Trophoblast cell (in vitro differentiated cells and primary cell): ENCODE measurements around the gene LRBA.

Experiments used
- DNase-seq, 2 donors: peaks; one replicate each; pipeline ENCODE4 v3.0.0-alpha.2; 2016
- H2AFZ ChIP-seq: 2 replicates; pipeline ENCODE4 v1.6.1; 2013; ENCODE audit warnings: low read length, moderate library complexity, mild to moderate bottlenecking; ENCODE audit not compliant: insufficient read depth, poor library complexity
- H2AK5ac ChIP-seq: 2 replicates; pipeline ENCODE4 v1.6.1; 2013; ENCODE audit warnings: mild to moderate bottlenecking, low read length
- H2BK120ac ChIP-seq: 2 replicates; pipeline ENCODE4 v1.6.1; 2013; ENCODE audit warnings: low read length, mild to moderate bottlenecking, moderate library complexity; ENCODE audit not compliant: insufficient read depth, poor library complexity
- H2BK12ac ChIP-seq: 2 replicates; pipeline ENCODE4 v1.6.1; 2013; ENCODE audit warnings: mild to moderate bottlenecking, low read length, moderate library complexity
- H2BK5ac ChIP-seq: 2 replicates; pipeline ENCODE4 v1.6.1; 2013; ENCODE audit warnings: low read length, low read depth, moderate library complexity, mild to moderate bottlenecking; ENCODE audit not compliant: poor library complexity
- H3K14ac ChIP-seq: 2 replicates; pipeline ENCODE4 v1.6.1; 2013; ENCODE audit warnings: mild to moderate bottlenecking, low read length
- H3K18ac ChIP-seq: 2 replicates; pipeline ENCODE4 v1.6.1; 2013; ENCODE audit warnings: mild to moderate bottlenecking, low read length
- H3K23ac ChIP-seq: 2 replicates; pipeline ENCODE4 v1.6.1; 2013; ENCODE audit warnings: low read length
- H3K27ac ChIP-seq: 2 replicates; pipeline ENCODE4 v1.5.1; 2013; ENCODE audit warnings: low read depth, mild to moderate bottlenecking, inconsistent platforms, low read length, moderate library complexity
- H3K27me3 ChIP-seq: 2 replicates; pipeline ENCODE4 v1.6.1; 2013; ENCODE audit warnings: inconsistent platforms, mild to moderate bottlenecking, low read length, moderate library complexity; ENCODE audit not compliant: insufficient read depth
- H3K36me3 ChIP-seq, 2 experiments: 1 replicate in 1 of 2; 2 replicates in 1 of 2; pipeline ENCODE4 v1.6.1; 2013; ENCODE audit warnings: low read length in 2 of 2, mild to moderate bottlenecking in 2 of 2, moderate library complexity in 1 of 2; ENCODE audit not compliant: insufficient read depth in 2 of 2, control insufficient read depth in 1 of 2
- H3K4ac ChIP-seq: 2 replicates; pipeline ENCODE4 v1.6.1; 2013; ENCODE audit warnings: low read depth, mild to moderate bottlenecking, low read length, moderate library complexity
- H3K4me1 ChIP-seq, 2 experiments: 1 replicate in 1 of 2; 2 replicates in 1 of 2; pipeline ENCODE4 v1.6.1; 2013; ENCODE audit warnings: low read length in 2 of 2, mild to moderate bottlenecking in 2 of 2, moderate library complexity in 1 of 2; ENCODE audit not compliant: insufficient read depth in 2 of 2, control insufficient read depth in 1 of 2
- H3K4me2 ChIP-seq: 2 replicates; pipeline ENCODE4 v1.6.1; 2013; ENCODE audit warnings: inconsistent platforms, mild to moderate bottlenecking, low read length, moderate library complexity
- H3K4me3 ChIP-seq: 2 replicates; pipeline ENCODE4 v1.5.1; 2013; ENCODE audit warnings: mild to moderate bottlenecking, low read depth, low read length, inconsistent platforms
- H3K79me1 ChIP-seq: one replicate; pipeline ENCODE4 v1.6.1; 2013; ENCODE audit warnings: low read length
- H3K79me2 ChIP-seq: 2 replicates; pipeline ENCODE4 v1.6.1; 2013; ENCODE audit warnings: low read length, mild to moderate bottlenecking; ENCODE audit not compliant: control insufficient read depth, insufficient read depth, poor library complexity
- H3K9ac ChIP-seq: 2 replicates; pipeline ENCODE4 v1.6.1; 2013; ENCODE audit warnings: mild to moderate bottlenecking, low read length
- H3K9me3 ChIP-seq: 2 replicates; pipeline ENCODE4 v1.6.1; 2013; ENCODE audit warnings: low read depth, mild to moderate bottlenecking, control low read depth, inconsistent platforms, low read length; ENCODE audit not compliant: insufficient read depth
- H4K12ac ChIP-seq: 2 replicates; pipeline ENCODE4 v1.6.1; 2013; ENCODE audit warnings: low read depth, mild to moderate bottlenecking, low read length, moderate library complexity
- H4K8ac ChIP-seq: 2 replicates; pipeline ENCODE4 v1.6.1; 2013; ENCODE audit warnings: low read depth, mild to moderate bottlenecking, low read length, moderate library complexity
- H4K91ac ChIP-seq: one replicate; pipeline ENCODE4 v1.6.1; 2013; ENCODE audit warnings: low read depth, mild to moderate bottlenecking, low read length, moderate library complexity
- WGBS: extraction: QIAGEN DNeasy Blood & Tissue Kit; methylation state at CpG from one replicate; pipeline ENCODE4 v1.1.7; 2013; ENCODE audit warnings: missing lambda C conversion rate; ENCODE audit not compliant: insufficient read length, insufficient coverage; ENCODE audit errors: extremely low coverage; 5-methylcytosine and 5-hydroxymethylcytosine counted together

LRBA gene

DNA sequence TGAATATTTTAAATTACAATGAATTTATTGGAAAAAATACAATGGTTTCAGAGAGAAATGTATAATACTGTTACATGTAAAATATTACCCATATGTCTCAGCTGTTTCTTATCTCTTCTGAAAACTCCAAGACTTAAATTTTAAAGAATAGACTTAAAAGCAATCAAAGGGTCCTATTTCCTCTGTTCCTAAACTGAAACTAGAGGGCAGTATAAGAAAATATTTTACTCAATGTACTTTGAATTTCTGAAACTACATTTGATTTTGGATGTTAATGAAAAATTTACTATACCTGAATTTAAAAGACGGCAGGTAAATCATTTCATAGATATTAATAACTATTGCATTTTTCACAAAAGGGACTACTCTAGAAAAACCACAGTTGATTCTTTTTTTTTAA, 200.2 kb downstream of the LRBA start:
- Histone ChIP-seq H3K4me3 (no peak overlapping the region), H3K14ac (no peak overlapping the region), H3K18ac (no peak overlapping the region), H3K36me3 (no peaks in the 10 kb centered on the region), H3K9ac (no peak overlapping the region), H3K4me2 (no peak overlapping the region), H3K27ac (no peak overlapping the region), H3K79me2 (no peaks in the 10 kb centered on the region), H2AFZ (no peak overlapping the region), H2AK5ac (no peak overlapping the region), H4K8ac (no peak overlapping the region), H3K79me1 (no peaks in the 10 kb centered on the region), H4K12ac (no peak overlapping the region), H3K4ac (no peak overlapping the region), H2BK120ac (no peak overlapping the region), H3K4me1 (no peaks in the 10 kb centered on the region), H3K9me3 (no peaks in the 10 kb centered on the region), H3K23ac (no peak overlapping the region), H4K91ac (no peak overlapping the region), H2BK5ac (no peak overlapping the region), H3K27me3 (no peaks in the 10 kb centered on the region), H2BK12ac (no peak overlapping the region)
- WGBS, result no CpG with 5 or more reads among the region's 1 CpG
- DNase-seq, result no peak

DNA sequence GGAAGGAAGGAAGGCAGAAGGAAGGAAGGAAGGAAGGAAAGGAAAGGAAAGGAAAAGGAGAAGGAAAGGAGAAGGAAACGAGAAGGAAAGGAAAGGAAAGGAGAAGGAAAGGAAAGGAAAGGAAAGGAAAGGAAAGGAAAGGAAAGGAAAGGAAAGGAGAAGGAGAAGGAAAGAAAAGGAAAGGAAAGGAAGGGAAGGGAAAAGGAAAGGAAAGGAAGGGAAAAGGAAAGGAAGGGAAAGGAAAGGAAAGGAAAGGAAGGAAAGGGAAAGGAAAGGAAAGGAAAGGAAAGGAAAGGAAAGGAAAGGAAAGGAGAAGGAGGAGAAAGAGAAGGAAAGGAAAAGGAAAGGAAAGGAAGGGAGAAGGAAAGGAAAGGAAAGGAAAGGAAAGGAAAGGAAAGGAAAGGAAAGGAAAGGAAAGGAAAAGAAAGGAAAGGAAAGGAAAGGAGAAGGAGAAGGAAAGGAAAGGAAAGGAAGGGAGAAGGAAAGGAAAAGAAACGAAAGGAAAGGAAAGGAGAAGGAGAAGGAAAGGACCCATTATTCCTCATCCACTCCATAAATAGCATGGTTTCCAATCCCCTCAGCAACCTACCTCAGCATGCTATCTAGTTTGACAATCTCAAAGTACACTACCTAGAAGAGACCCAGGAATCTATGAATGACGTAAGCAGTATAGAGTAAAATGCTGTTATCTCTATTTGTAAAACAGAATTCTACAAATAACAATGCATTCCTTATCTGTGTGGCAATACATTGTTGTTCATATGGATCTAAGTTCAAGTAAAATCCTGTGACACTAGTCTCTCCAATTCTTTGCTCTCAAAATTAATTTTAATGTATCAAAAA, 209.7 kb downstream of the LRBA start:
- H2BK120ac ChIP-seq, result no peak overlapping the region
- no peaks in the 10 kb centered on the region for H3K36me3 ChIP-seq
- no peak overlapping the region for H2AK5ac ChIP-seq
- no peak overlapping the region for H2AFZ ChIP-seq
- no peaks in the 10 kb centered on the region for H3K9me3 ChIP-seq
- no peaks in the 10 kb centered on the region for H3K4me1 ChIP-seq
- H2BK12ac ChIP-seq, result no peak overlapping the region
- no peak overlapping the region for H3K4me2 ChIP-seq
- H3K27me3 ChIP-seq, result no peaks in the 10 kb centered on the region
- H4K8ac ChIP-seq, result no peak overlapping the region
- no peak overlapping the region for H3K14ac ChIP-seq
- no peak overlapping the region for H4K12ac ChIP-seq
- no peak overlapping the region for H3K9ac ChIP-seq
- H3K18ac ChIP-seq, result no peak overlapping the region
- no peaks in the 10 kb centered on the region for H3K79me1 ChIP-seq
- no CpG with 5 or more reads among the region's 3 CpGs for WGBS
- no peak overlapping the region for H4K91ac ChIP-seq
- no peak overlapping the region for H2BK5ac ChIP-seq
- no peaks in the 10 kb centered on the region for H3K79me2 ChIP-seq
- H3K27ac ChIP-seq, result no peak overlapping the region
- no peak overlapping the region for H3K4ac ChIP-seq
- no peak overlapping the region for H3K4me3 ChIP-seq
- H3K23ac ChIP-seq, result no peak overlapping the region
- peak; percentile 2 to 59 for DNase-seq

DNA sequence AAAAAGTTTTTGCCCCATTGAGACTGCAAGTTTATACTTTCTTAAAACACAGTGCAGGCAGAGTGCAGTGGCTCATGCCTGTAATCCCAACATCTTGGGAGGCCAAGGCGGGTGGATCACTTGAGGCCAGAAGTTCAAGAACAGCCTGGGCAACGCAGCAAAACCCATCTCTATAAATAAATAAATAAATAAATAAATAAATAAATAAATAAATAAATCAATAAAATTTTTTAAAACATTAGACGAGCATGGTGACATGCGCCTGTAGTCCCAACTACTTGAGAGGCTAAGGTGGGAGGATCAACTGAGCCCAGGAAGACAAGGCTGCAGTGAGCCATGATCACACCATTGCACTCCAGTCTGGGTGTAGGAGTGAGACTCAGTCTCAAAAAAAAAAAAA, 213.3 kb downstream of the LRBA start:
- Histone ChIP-seq H3K9me3 (no peaks in the 10 kb centered on the region), H3K79me1 (no peaks in the 10 kb centered on the region), H3K4me2 (no peak overlapping the region), H4K8ac (no peak overlapping the region), H3K4me3 (no peak overlapping the region), H3K23ac (no peak overlapping the region), H2BK12ac (no peak overlapping the region), H3K27me3 (no peaks in the 10 kb centered on the region), H2AK5ac (no peak overlapping the region), H3K4me1 (no peaks in the 10 kb centered on the region), H3K9ac (no peak overlapping the region), H3K4ac (no peak overlapping the region), H4K91ac (no peak overlapping the region), H3K18ac (no peak overlapping the region), H2AFZ (no peak overlapping the region), H4K12ac (no peak overlapping the region), H3K79me2 (no peaks in the 10 kb centered on the region), H2BK120ac (no peak overlapping the region), H3K27ac (no peak overlapping the region), H2BK5ac (no peak overlapping the region), H3K14ac (no peak overlapping the region), H3K36me3 (no peaks in the 10 kb centered on the region)
- no CpG with 5 or more reads among the region's 4 CpGs for WGBS
- no peak for DNase-seq

DNA sequence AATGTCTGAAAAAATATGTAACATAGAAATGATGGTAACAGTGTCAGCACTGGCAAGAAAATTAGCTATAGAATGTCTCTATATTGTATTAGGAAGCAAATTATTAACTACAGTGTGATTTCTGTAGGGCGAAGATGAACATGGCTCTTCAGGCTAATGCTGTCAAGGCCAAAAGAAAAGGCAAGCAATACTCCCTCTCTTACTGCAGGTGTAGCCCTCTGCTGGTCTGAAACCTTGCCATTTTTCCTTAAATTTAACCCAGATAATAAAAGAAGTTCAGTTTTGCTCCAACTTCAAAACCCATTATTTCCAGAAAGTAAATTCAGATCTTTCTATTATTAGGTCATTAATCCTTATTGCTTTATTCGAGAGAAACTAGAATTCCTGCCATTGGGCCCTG, 215.9 kb downstream of the LRBA start:
- H3K4me2 ChIP-seq, result no peak overlapping the region
- H3K27me3 ChIP-seq, result no peaks in the 10 kb centered on the region
- H3K36me3 ChIP-seq, result no peaks in the 10 kb centered on the region

More for the DNA sequence above, 215.9 kb downstream of the LRBA start:
- H3K79me2 ChIP-seq, result no peaks in the 10 kb centered on the region
- no peak overlapping the region for H2AFZ ChIP-seq
- no peak overlapping the region for H4K12ac ChIP-seq
- H3K27ac ChIP-seq, result no peak overlapping the region
- no peak overlapping the region for H3K4ac ChIP-seq
- no peak overlapping the region for H2AK5ac ChIP-seq
- H3K9me3 ChIP-seq, result no peaks in the 10 kb centered on the region
- no peak overlapping the region for H2BK5ac ChIP-seq
- H3K14ac ChIP-seq, result no peak overlapping the region
- no CpG with 5 or more reads among the region's 2 CpGs for WGBS
- no peak overlapping the region for H2BK120ac ChIP-seq
- H3K9ac ChIP-seq, result no peak overlapping the region
- no peak overlapping the region for H4K91ac ChIP-seq
- H2BK12ac ChIP-seq, result no peak overlapping the region
- H3K18ac ChIP-seq, result no peak overlapping the region
- no peak overlapping the region for H3K4me3 ChIP-seq
- no peak overlapping the region for H3K23ac ChIP-seq
- H3K79me1 ChIP-seq, result no peaks in the 10 kb centered on the region
- no peak for DNase-seq
- H4K8ac ChIP-seq, result no peak overlapping the region
- H3K4me1 ChIP-seq, result no peaks in the 10 kb centered on the region
